Neural progenitor cell (in vitro differentiated cells): Measurements from ENCODE around the gene CYCS. TPM values are rescaled to one million over a fixed set of nuclear protein-coding genes. Genes with fewer than 3 reads are reported as not detected.

Source experiments
- DNase-seq: peaks from one replicate; pipeline ENCODE4 v3.0.0-alpha.2; 2016; ENCODE audit warnings: low spot score
- H2AFZ ChIP-seq: fragments of 200-600 bp; sonication (generic); replicated peaks from 2 replicates; pipeline ENCODE4 v1.6.1; 2016; ENCODE audit warnings: antibody characterized with exemption
- H3F3A ChIP-seq: fragments of 200-600 bp; sonication (generic); 2 replicates; pipeline ENCODE4 v1.6.1; 2016; ENCODE audit warnings: antibody characterized with exemption, low read depth
- H3K27ac ChIP-seq: fragments of 200-600 bp; sonication (generic); 2 replicates; pipeline ENCODE4 v1.5.1; 2016; ENCODE audit warnings: mild to moderate bottlenecking
- H3K27me3 ChIP-seq: fragments of 200-600 bp; sonication (generic); 2 replicates; pipeline ENCODE4 v1.6.1; 2016; ENCODE audit warnings: mild to moderate bottlenecking, moderate library complexity
- H3K36me3 ChIP-seq: fragments of 200-600 bp; sonication (generic); 2 replicates; pipeline ENCODE4 v1.5.1; 2016
- H3K4me1 ChIP-seq: fragments of 200-600 bp; sonication (generic); 2 replicates; pipeline ENCODE4 v1.6.1; 2016; ENCODE audit warnings: mixed run types
- H3K4me2 ChIP-seq: fragments of 200-600 bp; sonication (generic); 2 replicates; pipeline ENCODE4 v1.6.1; 2016
- H3K4me3 ChIP-seq: fragments of 200-600 bp; sonication (generic); 2 replicates; pipeline ENCODE4 v1.5.1; 2016
- H3K79me2 ChIP-seq: fragments of 200-600 bp; sonication (generic); 2 replicates; pipeline ENCODE4 v1.6.1; 2016; ENCODE audit warnings: low read depth
- H3K9ac ChIP-seq: fragments of 200-600 bp; sonication (generic); 2 replicates; pipeline ENCODE4 v1.6.1; 2016
- H3K9me3 ChIP-seq: fragments of 200-600 bp; sonication (generic); 2 replicates; pipeline ENCODE4 v1.5.1; 2016; ENCODE audit warnings: low read depth
- H4K20me1 ChIP-seq: fragments of 200-600 bp; sonication (generic); 2 replicates; pipeline ENCODE4 v1.6.1; 2016; ENCODE audit warnings: low read depth
- H3K27ac Mint-ChIP-seq: 3 replicates; pipeline ENCODE4 v1.8.0; 2021; ENCODE audit warnings: mixed read lengths
- H3K27me3 Mint-ChIP-seq: 2 replicates; pipeline ENCODE4 v1.8.0; 2022; ENCODE audit warnings: low read depth, mild to moderate bottlenecking, inconsistent platforms, moderate library complexity, mixed read lengths; ENCODE audit not compliant: insufficient read depth
- H3K36me3 Mint-ChIP-seq: 3 replicates; pipeline ENCODE4 v1.8.0; 2021; ENCODE audit warnings: mixed read lengths
- H3K4me1 Mint-ChIP-seq: 3 replicates; pipeline ENCODE4 v1.8.0; 2021; ENCODE audit warnings: mixed read lengths
- H3K4me3 Mint-ChIP-seq: 3 replicates; pipeline ENCODE4 v1.8.0; 2021; ENCODE audit warnings: mild to moderate bottlenecking, moderate library complexity, mixed read lengths
- H3K9me3 Mint-ChIP-seq: 3 replicates; pipeline ENCODE4 v1.8.0; 2020; ENCODE audit warnings: mixed read lengths
- EZH2 ChIP-seq: fragments of 200-600 bp; sonication (generic); IDR thresholded peaks from 2 replicates; pipeline ENCODE4 v1.6.1; 2017; ENCODE audit warnings: antibody characterized with exemption, mild to moderate bottlenecking, moderate library complexity
- EZH2phosphoT487 ChIP-seq: fragments of 200-600 bp; sonication (generic); IDR thresholded peaks from 2 replicates; pipeline ENCODE4 v1.6.1; 2017; ENCODE audit warnings: antibody characterized with exemption
- total RNA-seq: library from RNA; depleted of rRNA; stranded (reverse); fragments of >200 nt; gene quantifications from 2 replicates; pipeline ENCODE4 v1.2.3, GENCODE V29; 2015; ENCODE audit warnings: low replicate concordance
- TF ChIP-seq, protein P1 (sequence below): fragments of 200-600 bp; sonication (generic); IDR thresholded peaks from 2 replicates; pipeline ENCODE4 v1.5.1; 2017; ENCODE audit warnings: antibody characterized with exemption, mild to moderate bottlenecking

The CYCS gene
- total RNA-seq, 1 donor from 2014 or later, result 93.9 TPM

DNA sequence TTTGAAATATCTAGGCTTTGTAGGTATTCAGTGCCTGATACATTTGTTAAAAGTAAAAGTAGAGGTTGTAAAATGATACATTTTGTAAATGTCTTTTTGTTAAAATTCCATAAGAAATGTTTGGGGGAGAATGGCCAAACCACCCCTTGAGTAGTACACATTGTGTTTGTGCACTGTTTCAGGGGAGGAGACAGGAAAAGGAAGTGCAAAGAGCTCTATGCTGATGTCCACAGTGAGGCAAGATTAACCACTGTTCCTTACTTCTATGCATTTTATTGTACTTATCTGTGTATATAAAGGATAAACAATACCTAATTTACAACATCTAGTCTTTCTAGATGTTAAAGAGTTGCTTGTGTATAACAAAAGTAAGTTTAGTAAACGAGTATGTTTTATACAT lies 7.4 kb upstream of the CYCS start:
- TF ChIP-seq EZH2phosphoT487 (no peak), EZH2 (no peak)
- TF ChIP-seq, protein P1, sequence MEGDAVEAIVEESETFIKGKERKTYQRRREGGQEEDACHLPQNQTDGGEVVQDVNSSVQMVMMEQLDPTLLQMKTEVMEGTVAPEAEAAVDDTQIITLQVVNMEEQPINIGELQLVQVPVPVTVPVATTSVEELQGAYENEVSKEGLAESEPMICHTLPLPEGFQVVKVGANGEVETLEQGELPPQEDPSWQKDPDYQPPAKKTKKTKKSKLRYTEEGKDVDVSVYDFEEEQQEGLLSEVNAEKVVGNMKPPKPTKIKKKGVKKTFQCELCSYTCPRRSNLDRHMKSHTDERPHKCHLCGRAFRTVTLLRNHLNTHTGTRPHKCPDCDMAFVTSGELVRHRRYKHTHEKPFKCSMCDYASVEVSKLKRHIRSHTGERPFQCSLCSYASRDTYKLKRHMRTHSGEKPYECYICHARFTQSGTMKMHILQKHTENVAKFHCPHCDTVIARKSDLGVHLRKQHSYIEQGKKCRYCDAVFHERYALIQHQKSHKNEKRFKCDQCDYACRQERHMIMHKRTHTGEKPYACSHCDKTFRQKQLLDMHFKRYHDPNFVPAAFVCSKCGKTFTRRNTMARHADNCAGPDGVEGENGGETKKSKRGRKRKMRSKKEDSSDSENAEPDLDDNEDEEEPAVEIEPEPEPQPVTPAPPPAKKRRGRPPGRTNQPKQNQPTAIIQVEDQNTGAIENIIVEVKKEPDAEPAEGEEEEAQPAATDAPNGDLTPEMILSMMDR, result no peak
- peaks cover 2% of the 10 kb centered on the region for H3K9me3 Mint-ChIP-seq

DNA sequence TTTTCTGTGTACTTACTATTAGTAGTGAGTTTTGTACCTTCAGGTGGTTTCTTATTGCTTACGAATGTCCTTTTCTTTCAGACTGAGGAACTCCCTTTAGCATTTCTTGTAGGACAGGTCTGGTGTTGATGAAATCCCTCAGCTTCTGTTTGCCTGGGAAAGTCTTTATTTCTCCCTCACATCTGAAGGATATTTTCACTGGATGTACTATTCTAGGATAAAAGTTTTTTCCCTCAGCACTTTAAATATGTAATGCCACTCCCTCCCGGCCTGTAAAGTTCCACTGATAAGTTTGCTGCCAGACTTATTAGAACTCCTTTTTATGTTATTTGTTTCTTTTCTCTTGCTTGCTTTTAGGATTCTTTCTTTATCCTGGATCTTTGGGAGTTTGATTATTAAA lies 1.7 kb upstream of the CYCS start:
- peaks cover 6% of the 10 kb centered on the region for H3K27me3 Mint-ChIP-seq
- H3K4me2 ChIP-seq, result no peak overlapping the region
- H3K27ac ChIP-seq, result no peak overlapping the region
- H3K9me3 ChIP-seq, result no peaks in the 10 kb centered on the region
- H4K20me1 ChIP-seq, result no peaks in the 10 kb centered on the region
- no peaks in the 10 kb centered on the region for H3K4me1 ChIP-seq
- peak overlapping the region; percentile 32 for H2AFZ ChIP-seq
- DNase-seq, result no peak
- H3K4me3 Mint-ChIP-seq, result peak overlapping the region; percentile 17
- peaks cover 9% of the 10 kb centered on the region for H3K36me3 Mint-ChIP-seq
- H3K9ac ChIP-seq, result no peak overlapping the region
- peaks cover 32% of the 10 kb centered on the region for H3K79me2 ChIP-seq
- no peak overlapping the region for H3K27ac Mint-ChIP-seq
- no peaks in the 10 kb centered on the region for H3K27me3 ChIP-seq
- TF ChIP-seq, protein P1, result no peak
- no peak for TF ChIP-seq EZH2phosphoT487
- TF ChIP-seq EZH2, result no peak
- H3K36me3 ChIP-seq, result peaks cover 11% of the 10 kb centered on the region
- peaks cover 4% of the 10 kb centered on the region for H3K9me3 Mint-ChIP-seq
- H3F3A ChIP-seq, result peaks cover 6% of the 10 kb centered on the region
- H3K4me3 ChIP-seq, result no peak overlapping the region
- H3K4me1 Mint-ChIP-seq, result peaks cover 15% of the 10 kb centered on the region

More for the DNA sequence above, 7.4 kb upstream of the CYCS start:
- DNase-seq, result no peak
- H3K79me2 ChIP-seq, result no peaks in the 10 kb centered on the region
- no peak overlapping the region for H3K27ac ChIP-seq
- no peaks in the 10 kb centered on the region for H3K36me3 ChIP-seq
- Mint-ChIP-seq H3K4me1 (no peaks in the 10 kb centered on the region), H3K4me3 (no peak overlapping the region), H3K27me3 (peaks cover 5% of the 10 kb centered on the region), H3K27ac (no peak overlapping the region), H3K36me3 (no peaks in the 10 kb centered on the region)
- H3K4me2 ChIP-seq, result no peak overlapping the region
- H3K27me3 ChIP-seq, result no peaks in the 10 kb centered on the region
- H3K4me3 ChIP-seq, result no peak overlapping the region
- peak overlapping the region; percentile 58 for H2AFZ ChIP-seq
- H3F3A ChIP-seq, result no peaks in the 10 kb centered on the region
- H4K20me1 ChIP-seq, result no peaks in the 10 kb centered on the region
- H3K9ac ChIP-seq, result no peak overlapping the region
- no peaks in the 10 kb centered on the region for H3K4me1 ChIP-seq
- H3K9me3 ChIP-seq, result no peaks in the 10 kb centered on the region

DNA sequence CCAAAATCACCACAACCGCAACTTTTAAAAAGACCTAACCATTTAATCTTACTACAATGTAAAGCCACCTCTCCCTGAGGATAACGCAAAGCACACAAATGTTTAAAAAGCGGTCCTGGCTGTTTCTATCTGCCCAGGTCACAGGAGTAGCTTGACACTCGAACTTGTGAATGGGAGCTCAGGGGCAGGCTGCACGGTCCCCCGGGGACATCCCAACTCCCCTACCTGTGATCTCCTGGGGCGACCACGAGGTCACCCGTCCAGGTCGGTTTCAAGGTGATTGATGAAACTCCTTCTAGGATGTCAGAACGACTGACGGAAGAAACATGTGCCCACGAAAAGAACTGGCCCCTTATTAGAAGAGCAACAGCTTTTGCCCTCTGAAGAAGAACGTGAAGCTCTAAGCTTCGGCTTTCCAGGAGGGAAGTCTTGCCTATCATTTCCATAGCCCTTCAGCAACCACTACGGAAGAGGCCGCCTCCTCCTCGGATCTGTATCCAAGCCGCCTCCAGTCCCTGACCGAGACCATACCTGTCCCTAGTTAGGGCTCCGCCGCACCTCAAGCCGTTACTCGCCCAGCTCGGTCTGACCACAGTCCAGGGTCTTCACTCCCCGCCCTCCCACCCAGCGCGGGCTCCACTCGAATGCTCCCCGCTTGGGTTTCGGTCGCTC lies 459 bp downstream of the CYCS start:
- Mint-ChIP-seq H3K4me3 (peak overlapping the region; percentile 99), H3K4me1 (peaks cover 15% of the 10 kb centered on the region), H3K36me3 (peaks cover 18% of the 10 kb centered on the region), H3K27ac (peak overlapping the region; percentile 99), H3K9me3 (peaks cover 2% of the 10 kb centered on the region), H3K27me3 (peaks cover 6% of the 10 kb centered on the region)
- H3K4me2 ChIP-seq, result peak overlapping the region; percentile 91
- no peaks in the 10 kb centered on the region for H3K4me1 ChIP-seq
- H3F3A ChIP-seq, result peaks cover 13% of the 10 kb centered on the region
- peak; percentile 11 for DNase-seq
- H2AFZ ChIP-seq, result no peak overlapping the region
- H3K4me3 ChIP-seq, result peak overlapping the region; percentile 87
- H3K9me3 ChIP-seq, result no peaks in the 10 kb centered on the region
- TF ChIP-seq EZH2 (no peak), EZH2phosphoT487 (no peak)
- TF ChIP-seq, protein P1, result no peak
- no peaks in the 10 kb centered on the region for H3K27me3 ChIP-seq
- H3K36me3 ChIP-seq, result peaks cover 11% of the 10 kb centered on the region
- H3K9ac ChIP-seq, result peak overlapping the region; percentile 91
- peak overlapping the region; percentile 64 for H3K27ac ChIP-seq
- H4K20me1 ChIP-seq, result no peaks in the 10 kb centered on the region
- peaks cover 35% of the 10 kb centered on the region for H3K79me2 ChIP-seq
